Colonic mucosa (tissue), 4 donors: ENCODE data around the gene LYVE1. TPM values are rescaled to one million over a fixed set of nuclear protein-coding genes. Genes with fewer than 3 reads are reported as not detected.

Experiments
- DNase-seq: peaks from one replicate; pipeline ENCODE4 v3.0.0-alpha.2; 2020
- H3K27ac ChIP-seq: fragments of 200-600 bp; one replicate; pipeline ENCODE4 v1.8.0; 2021
- H3K27me3 ChIP-seq: fragments of 200-600 bp; one replicate; pipeline ENCODE4 v1.8.0; 2021
- H3K36me3 ChIP-seq: fragments of 200-600 bp; one replicate; pipeline ENCODE4 v1.8.0; 2021
- H3K4me1 ChIP-seq: fragments of 200-600 bp; one replicate; pipeline ENCODE4 v1.8.0; 2021; ENCODE audit warnings: mild to moderate bottlenecking
- H3K4me3 ChIP-seq: fragments of 200-600 bp; one replicate; pipeline ENCODE4 v1.8.0; 2021
- H3K9ac ChIP-seq, 2 donors: one replicate each; pipeline ENCODE4 v1.7.0; 2013; ENCODE audit warnings: control low read depth in 2 of 2, low read depth in 2 of 2, low read length in 2 of 2
- H3K9me3 ChIP-seq: fragments of 200-600 bp; one replicate; pipeline ENCODE4 v1.8.0; 2021
- intact Hi-C: fragments of 100-400 bp; cut with DNase I; formaldehyde crosslinking; loops from one replicate; pipeline ENCODE4 v1.14.1; 2022
- total RNA-seq, 2 donors: library from RNA; stranded (reverse); fragmentation: NEBNext Ultra II Directional in 1 of 2; extraction: Animal tissue kit (Norgen Biotek cat#: 25700) in 1 of 2; gene quantifications; one replicate each; pipeline ENCODE4 v1.2.1, GENCODE V29; 2021
- TF ChIP-seq, protein P1 (sequence below): fragments of 200-600 bp; IDR thresholded peaks from one replicate; pipeline ENCODE4 v1.8.0; 2022; ENCODE audit warnings: antibody characterized with exemption, mild to moderate bottlenecking
- donor health status: healthy.
- donor health status: DM: no; HTN: no; CAD: no.
- donor health status: DM: no; HTN: no; CAD: no.

LYVE1 gene
- total RNA-seq, 2 donors from 2014 or later: 10.3 to 29.3 TPM

DNA sequence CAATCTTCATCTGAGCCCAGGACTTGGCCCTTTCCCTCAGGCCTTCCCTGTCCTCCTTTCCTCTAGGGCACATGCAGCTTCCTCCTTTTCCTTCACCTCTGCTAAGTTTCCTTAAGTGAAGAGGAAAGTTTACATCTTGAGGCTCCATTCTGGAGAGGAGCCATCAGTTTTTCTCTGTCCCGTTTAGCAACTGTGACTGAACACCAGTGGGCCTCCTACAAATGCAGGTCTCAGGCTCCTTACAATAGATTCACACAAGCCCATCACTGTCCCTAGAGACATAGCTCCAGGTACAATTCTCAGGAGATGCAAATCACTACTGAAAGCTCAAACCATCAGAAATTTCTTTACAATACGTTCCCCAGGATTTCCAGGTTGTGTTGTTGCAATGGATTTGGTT lies 23.3 kb upstream of the LYVE1 start:
- Histone ChIP-seq H3K36me3 (no peaks in the 10 kb centered on the region), H3K27ac (no peak overlapping the region), H3K4me3 (no peak overlapping the region), H3K4me1 (no peaks in the 10 kb centered on the region), H3K27me3 (no peaks in the 10 kb centered on the region), H3K9me3 (no peaks in the 10 kb centered on the region), H3K9ac (no peak overlapping the region)
- TF ChIP-seq, protein P1, sequence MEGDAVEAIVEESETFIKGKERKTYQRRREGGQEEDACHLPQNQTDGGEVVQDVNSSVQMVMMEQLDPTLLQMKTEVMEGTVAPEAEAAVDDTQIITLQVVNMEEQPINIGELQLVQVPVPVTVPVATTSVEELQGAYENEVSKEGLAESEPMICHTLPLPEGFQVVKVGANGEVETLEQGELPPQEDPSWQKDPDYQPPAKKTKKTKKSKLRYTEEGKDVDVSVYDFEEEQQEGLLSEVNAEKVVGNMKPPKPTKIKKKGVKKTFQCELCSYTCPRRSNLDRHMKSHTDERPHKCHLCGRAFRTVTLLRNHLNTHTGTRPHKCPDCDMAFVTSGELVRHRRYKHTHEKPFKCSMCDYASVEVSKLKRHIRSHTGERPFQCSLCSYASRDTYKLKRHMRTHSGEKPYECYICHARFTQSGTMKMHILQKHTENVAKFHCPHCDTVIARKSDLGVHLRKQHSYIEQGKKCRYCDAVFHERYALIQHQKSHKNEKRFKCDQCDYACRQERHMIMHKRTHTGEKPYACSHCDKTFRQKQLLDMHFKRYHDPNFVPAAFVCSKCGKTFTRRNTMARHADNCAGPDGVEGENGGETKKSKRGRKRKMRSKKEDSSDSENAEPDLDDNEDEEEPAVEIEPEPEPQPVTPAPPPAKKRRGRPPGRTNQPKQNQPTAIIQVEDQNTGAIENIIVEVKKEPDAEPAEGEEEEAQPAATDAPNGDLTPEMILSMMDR: no peak
- intact Hi-C loops: no loop called here
- DNase-seq: no peak

DNA sequence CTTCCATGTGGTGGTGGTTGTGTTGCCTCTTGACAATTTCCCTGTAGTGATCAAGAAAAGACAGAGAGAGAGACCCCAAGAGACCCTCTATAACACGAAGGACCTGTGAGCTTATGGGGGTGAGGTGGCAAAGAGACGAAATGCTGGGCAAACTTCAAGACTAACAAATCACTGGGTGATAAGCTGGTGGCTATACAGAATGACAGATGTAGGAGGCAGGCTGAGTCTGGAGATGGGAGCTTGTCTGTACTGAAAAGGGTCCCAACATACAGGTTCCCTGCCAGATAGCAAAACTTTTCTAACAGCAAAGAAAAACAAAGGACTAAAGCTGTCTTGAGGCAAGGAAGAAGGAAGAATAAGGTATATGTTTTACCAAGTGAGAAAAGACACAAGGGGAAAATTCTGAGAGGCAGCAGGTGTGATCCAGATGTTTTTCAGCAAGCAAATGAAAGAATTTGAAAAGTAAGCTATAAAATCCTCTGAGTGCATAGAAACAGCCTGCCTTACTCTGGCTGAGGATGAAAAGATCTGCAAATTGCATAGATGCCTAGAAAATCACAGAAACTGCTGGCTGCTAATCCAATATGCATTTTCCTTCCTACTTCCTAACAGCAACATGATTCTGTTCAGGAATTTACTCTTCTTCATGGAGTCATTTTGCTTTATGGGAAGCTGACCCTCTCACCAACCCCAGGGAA lies 21.9 kb upstream of the LYVE1 start:
- no peak for DNase-seq
- H3K27ac ChIP-seq: no peak overlapping the region
- H3K9me3 ChIP-seq: no peaks in the 10 kb centered on the region
- H3K4me1 ChIP-seq: no peaks in the 10 kb centered on the region
- TF ChIP-seq, protein P1: no peak
- H3K4me3 ChIP-seq: no peak overlapping the region
- intact Hi-C loops: no loop called here
- H3K36me3 ChIP-seq: no peaks in the 10 kb centered on the region
- no peaks in the 10 kb centered on the region for H3K27me3 ChIP-seq
- no peak overlapping the region for H3K9ac ChIP-seq

DNA sequence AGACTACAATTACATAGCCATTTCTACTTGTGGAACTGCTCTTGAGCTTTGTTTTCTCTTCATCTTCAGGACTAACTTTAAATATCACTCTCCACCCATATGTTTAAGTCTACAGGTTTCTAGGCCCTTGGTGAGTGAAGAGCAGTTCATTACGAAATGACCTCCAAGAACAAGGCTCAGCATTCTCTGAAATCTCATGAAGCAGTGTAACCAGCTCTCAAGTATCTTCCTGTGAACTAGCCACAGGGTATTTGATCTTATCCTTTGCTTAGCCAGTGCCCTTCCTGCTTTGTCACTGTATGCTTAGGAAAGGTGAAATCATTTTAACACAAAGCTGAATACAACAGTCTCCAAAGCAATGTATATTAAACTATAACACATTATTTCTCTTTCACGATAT lies 20.4 kb upstream of the LYVE1 start:
- no peak for DNase-seq
- Histone ChIP-seq H3K4me1 (no peaks in the 10 kb centered on the region), H3K9me3 (no peaks in the 10 kb centered on the region), H3K9ac (no peak overlapping the region), H3K27ac (no peak overlapping the region), H3K27me3 (no peaks in the 10 kb centered on the region), H3K36me3 (no peaks in the 10 kb centered on the region), H3K4me3 (no peak overlapping the region)
- intact Hi-C loops: no loop called here
- TF ChIP-seq, protein P1: no peak

DNA sequence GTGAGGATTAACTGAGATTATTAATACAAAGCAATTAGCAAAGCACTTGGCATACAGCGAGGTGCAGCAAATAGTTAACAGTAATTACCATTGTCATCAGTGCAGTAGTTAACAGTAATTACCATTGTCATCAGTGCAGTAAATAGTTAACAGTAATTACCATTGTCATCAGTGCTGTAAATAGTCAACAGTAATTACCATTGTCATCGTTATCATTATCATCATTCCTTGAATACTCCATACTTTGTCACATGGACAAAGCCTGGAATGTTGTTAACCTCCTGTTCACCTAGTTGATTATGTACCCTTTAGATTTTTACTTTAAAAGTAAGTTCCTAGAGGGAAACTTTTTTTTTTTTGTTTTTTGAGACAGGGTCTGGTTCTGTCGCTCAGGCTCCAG lies 19.5 kb upstream of the LYVE1 start:
- intact Hi-C loops: no loop called here
- Histone ChIP-seq H3K36me3 (no peaks in the 10 kb centered on the region), H3K27me3 (no peaks in the 10 kb centered on the region), H3K27ac (no peak overlapping the region), H3K4me3 (no peak overlapping the region), H3K4me1 (no peaks in the 10 kb centered on the region), H3K9me3 (no peaks in the 10 kb centered on the region), H3K9ac (no peak overlapping the region)
- DNase-seq: no peak
- TF ChIP-seq, protein P1: no peak

DNA sequence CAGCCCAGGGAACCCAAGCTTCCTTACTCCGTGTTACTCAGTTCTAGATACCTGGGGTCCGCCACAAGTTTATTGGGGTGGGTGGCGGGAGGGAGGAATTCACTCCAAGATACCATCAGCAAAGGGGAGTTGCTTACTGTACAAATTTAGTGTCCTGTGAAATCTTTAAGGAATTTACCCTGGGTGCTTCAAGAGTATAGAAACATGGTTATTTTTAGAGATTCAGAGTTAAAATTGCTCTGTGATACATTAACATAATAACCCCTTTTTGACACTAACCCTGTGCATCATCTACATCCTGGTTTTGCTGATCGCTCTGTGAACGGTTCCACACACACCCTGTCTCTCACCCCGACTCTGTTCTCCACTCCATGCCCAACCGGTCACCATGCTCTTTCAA lies 18.9 kb upstream of the LYVE1 start:
- intact Hi-C loops: no loop called here
- Histone ChIP-seq H3K36me3 (no peaks in the 10 kb centered on the region), H3K27ac (no peak overlapping the region), H3K4me3 (no peak overlapping the region), H3K9ac (no peak overlapping the region), H3K4me1 (no peaks in the 10 kb centered on the region), H3K27me3 (no peaks in the 10 kb centered on the region), H3K9me3 (no peaks in the 10 kb centered on the region)
- TF ChIP-seq, protein P1: no peak
- DNase-seq: no peak
